CD4-positive, alpha-beta T cell treated with Interleukin-10 for 1 hour (primary cell): ENCODE results near the gene HOXB3.

Experiments used
- DNase-seq: peaks from one replicate; pipeline ENCODE4 v3.0.0-alpha.2; 2020

The HOXB3 gene

GRCh38 chr17:48553190-48553547 is 36.9 kb downstream of the HOXB3 start:
- no peak for DNase-seq

- DNase-seq: no peak
These were observed 37.4 kb downstream of the HOXB3 start for GRCh38 chr17:48552466-48553189.

- no peak for DNase-seq
These were observed 38.2 kb downstream of the HOXB3 start for GRCh38 chr17:48551596-48552465.

GRCh38 chr17:48551214-48551555 is 38.9 kb downstream of the HOXB3 start:
- no peak for DNase-seq

- no peak for DNase-seq
These were observed 39.4 kb downstream of the HOXB3 start for GRCh38 chr17:48550502-48551213.

GRCh38 chr17:48549914-48550501 is 40.0 kb downstream of the HOXB3 start:
- DNase-seq: no peak

GRCh38 chr17:48549281-48549630 is 40.8 kb downstream of the HOXB3 start:
- DNase-seq: no peak

GRCh38 chr17:48548523-48549280 is 41.3 kb downstream of the HOXB3 start:
- no peak for DNase-seq

- peak; percentile 58 for DNase-seq
These were observed 42.1 kb downstream of the HOXB3 start for GRCh38 chr17:48547808-48548522.

- no peak for DNase-seq
These were observed 42.9 kb downstream of the HOXB3 start for GRCh38 chr17:48546924-48547807.

GRCh38 chr17:48546137-48546923 is 43.7 kb downstream of the HOXB3 start:
- DNase-seq: no peak

- DNase-seq: no peak
These were observed 44.5 kb downstream of the HOXB3 start for GRCh38 chr17:48545539-48545938.

GRCh38 chr17:48545022-48545375 is 45.0 kb downstream of the HOXB3 start, which contains the start of gene HOXB2:
TSS of gene HOXB2 (minus strand) at chr17:48545109. CDS start at chr17:48544911, 198 bp downstream.
- no peak for DNase-seq

- DNase-seq: peak; percentile 46
These were observed 45.6 kb downstream of the HOXB3 start for GRCh38 chr17:48544349-48545021.

- DNase-seq: no peak
These were observed 46.1 kb downstream of the HOXB3 start for GRCh38 chr17:48543854-48544348.

GRCh38 chr17:48543107-48543853 is 46.8 kb downstream of the HOXB3 start:
- peak; percentile 72 for DNase-seq

GRCh38 chr17:48542698-48543106 is 47.3 kb downstream of the HOXB3 start:
- DNase-seq: no peak

GRCh38 chr17:48542114-48542656 is 47.9 kb downstream of the HOXB3 start:
- peak; percentile 43 for DNase-seq
